ENCODE measurements around the gene MDFI.

MDFI gene

GRCh38 chr6:41638002-41638934 is at the start of gene MDFI:
MDFI (plus strand) TSS chr6:41638468; CDS start chr6:41638750, 282 bp downstream.
- DNase-seq: peak; percentile 82

GRCh38 chr6:41589223-41589622 is 49.0 kb upstream of the MDFI start:
- no peak for DNase-seq

- no peak for DNase-seq
Observed at GRCh38 chr6:41589636-41590622, 48.3 kb upstream of the MDFI start.

DNA sequence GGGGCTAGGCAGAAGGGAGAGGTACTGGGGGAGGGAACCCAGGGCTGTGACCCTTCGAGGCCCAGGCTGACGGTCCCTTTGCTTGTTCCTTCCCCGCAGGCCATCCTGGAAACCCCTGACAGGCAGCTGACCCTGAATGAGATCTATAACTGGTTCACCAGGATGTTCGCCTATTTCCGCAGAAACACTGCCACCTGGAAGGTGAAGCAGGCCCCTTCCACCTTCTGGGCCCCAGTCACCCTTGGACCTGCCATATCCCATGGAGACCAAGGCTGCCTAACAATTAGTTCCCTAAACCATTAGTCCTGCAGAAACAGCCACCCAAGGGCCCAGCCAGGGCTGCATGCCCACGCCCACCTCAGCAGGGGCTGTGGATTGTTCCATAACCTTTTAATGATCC is 47.1 kb upstream of the MDFI start:
- DNase-seq: no peak

- DNase-seq: peak; percentile 96
Observed at GRCh38 chr6:41591859-41592502, 46.3 kb upstream of the MDFI start.

GRCh38 chr6:41593406-41593805 is 44.9 kb upstream of the MDFI start:
- peak; percentile 72 for DNase-seq

DNA sequence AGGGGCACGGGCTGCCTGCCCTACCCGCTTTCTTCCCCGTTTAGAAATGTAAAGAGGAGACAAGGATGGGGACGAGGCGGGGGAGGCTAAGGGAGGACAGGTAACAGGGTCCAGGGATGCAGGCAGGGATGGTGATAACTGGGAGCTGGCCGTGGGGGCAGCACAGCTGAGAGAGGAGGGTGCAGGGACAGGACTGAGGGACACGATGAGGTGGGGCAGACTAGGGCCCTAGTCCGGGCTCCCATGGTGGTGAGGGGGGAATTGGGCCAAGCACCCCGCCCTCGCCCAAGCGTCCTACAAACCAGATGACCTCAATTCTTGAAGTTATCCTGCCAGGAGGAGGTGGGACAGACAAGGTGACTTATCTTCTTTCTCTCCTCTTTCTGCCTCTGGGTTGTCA is 44.4 kb upstream of the MDFI start:
- no peak for DNase-seq

GRCh38 chr6:41594326-41594725 is 43.9 kb upstream of the MDFI start:
- no peak for DNase-seq

- DNase-seq: no peak
Observed at GRCh38 chr6:41594766-41595165, 43.5 kb upstream of the MDFI start.

DNA sequence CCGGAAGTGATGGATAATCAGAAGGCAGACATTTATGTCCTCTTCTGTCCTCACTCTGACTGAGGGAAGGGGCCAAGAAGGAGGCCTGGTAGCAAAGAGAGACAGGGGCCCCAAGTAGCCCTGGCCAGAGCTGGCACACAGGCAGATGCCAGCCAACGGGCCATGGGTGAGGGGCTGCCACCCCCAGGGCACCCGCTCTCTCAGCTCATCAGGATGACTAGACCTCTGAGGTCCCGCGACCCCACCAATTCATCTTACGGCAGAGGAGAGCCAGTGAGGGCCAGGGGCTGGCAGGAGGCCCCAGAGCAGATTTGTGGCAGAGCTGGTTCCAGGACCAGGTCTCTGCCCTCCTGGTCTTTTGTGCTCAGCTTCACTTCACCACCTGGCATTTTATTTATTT is 43.1 kb upstream of the MDFI start:
- DNase-seq: no peak

DNA sequence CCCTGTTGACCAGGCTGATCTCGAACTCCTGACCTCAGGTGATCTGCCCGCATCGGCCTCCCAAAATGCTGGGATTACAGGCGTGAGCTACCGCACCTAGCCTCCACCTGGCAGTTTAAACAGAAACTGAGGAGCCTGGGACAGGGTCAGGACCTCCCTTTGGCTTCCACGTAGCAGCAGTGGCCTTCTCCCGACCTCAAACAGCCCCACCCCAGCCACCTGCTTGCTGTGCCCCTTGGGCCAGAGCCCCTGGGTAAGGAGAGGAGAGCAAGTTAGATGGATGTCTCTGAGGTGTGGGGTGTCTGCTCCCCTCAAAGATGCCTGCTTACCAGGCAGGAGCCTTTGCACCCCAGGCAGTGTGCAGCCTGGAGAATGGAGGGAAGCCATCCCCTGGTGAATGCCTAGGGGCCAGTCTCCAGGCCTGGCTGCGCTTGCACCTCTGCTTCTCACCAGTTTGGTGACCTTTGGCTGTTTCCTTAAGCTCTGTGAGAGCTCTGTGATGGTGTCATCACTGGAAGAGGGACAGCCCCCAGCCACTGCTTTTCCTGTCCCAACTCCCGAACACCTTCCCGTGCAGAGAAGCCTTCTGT is 42.1 kb upstream of the MDFI start:
- DNase-seq: no peak

DNA sequence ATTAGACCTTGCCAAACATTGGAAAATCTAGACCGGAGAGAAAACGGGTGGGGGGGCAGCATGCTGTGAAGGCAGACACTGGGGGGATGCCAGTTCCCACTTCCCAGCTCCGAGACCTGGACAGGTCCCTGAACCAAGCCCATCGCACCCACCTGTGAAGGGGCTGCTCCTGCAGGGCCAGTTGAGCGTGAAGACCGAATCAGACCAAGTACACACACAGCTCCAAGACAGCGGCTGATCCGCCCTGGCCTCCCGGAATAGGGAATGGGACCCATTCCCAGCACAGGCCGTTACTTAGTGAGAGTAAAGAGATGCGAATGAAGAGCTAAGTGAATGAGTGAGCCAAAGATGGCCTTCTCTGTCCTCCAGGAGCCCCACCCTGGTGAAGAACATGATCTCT is 41.5 kb upstream of the MDFI start:
- no peak for DNase-seq

DNA sequence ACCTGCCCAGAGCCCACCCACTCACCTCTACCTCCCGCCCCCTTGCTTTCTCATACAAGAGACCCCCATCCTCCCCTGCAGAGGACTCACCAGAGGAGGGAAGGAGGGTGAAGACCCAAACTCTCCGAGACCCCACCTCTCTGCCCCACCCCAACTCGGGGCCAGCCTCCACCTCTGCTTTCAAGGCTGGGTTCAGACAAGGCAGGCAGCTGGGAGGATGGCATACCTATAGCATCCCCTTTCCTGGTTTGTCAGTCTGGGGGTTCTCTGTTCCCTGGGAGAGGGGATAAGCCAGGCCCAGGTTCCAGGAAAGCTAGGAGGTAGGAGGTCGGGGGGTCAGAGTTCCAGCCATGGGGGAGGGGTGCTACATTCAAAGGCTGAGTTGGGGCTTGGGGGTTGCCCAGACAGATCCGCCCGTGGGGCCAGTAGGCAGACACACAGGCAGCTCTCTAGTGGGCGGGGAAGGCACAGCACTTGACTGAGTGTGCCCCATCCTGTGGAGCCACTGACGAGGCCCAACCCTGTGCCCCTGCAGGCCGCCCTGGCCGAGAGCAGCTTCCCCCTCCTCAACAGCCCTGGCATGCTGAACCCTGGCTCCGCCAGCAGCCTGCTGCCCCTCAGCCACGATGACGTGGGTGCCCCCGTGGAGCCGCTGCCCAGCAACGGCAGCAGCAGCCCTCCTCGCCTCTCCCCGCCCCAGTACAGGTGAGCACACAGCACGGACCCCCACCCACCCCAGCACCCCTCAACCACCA is 40.8 kb upstream of the MDFI start:
- DNase-seq: no peak

GRCh38 chr6:41598670-41599014 is 39.6 kb upstream of the MDFI start:
- DNase-seq: no peak

GRCh38 chr6:41599015-41599851 is 39.0 kb upstream of the MDFI start:
- no peak for DNase-seq

DNA sequence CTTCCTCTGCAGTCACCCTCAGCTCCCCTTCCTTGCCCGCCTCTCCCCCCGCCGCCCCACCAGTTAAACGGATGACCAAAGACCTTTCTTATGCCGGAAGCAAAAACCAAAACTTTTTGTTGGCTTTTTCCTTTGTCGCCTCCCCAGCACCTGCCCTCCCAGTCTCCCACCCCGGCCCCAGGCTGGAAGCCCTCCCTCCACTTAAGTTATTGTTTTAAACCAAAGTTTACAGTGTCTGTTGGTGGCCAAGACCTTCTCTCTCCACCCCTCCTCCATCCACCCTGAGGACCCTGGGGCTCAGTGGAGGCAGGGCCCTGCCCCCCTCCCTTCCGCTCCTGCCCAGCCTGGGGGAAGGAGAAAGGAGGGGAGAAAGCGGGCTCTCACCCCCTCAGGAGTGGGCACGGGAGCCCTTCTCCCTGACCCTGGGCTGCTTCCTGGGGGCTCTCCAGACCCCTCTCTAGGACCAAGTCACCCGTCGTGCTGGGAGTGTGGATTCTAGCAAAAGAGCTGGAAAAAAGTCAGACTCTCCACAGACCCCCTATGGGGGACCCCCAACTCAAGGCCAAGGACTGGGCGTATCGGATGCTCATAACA is 38.3 kb upstream of the MDFI start:
- DNase-seq: no peak

GRCh38 chr6:41600499-41601247 is 37.6 kb upstream of the MDFI start:
- no peak for DNase-seq

GRCh38 chr6:41601248-41601549 is 37.1 kb upstream of the MDFI start:
- DNase-seq: no peak

DNA sequence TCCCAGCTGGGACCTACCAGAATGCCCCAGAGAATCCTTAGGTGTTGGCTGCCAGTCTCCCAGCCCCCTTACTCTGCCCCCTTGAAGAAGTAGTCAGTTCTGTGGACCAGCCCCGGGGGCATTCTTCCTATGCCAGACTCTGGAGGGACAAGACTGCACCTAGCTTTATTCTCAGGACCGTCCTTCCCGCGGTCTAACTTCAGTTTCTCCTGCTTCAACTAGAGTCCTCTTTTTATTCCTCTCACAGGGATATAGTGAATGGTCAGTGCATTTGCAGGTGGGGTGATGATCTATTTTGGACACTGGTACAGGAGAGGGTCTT is 35.9 kb upstream of the MDFI start:
- DNase-seq: no peak

Data from eye (tissue), 1 donor.